K562 (cell line): ENCODE results near the gene GSK3B. TPM values are rescaled to one million over a fixed set of nuclear protein-coding genes. Genes with fewer than 3 reads are reported as not detected.

ENCODE experiments used
- ATAC-seq: fragments of 200-7000 bp; cut with Tn5 transposase; 3 replicates; pipeline ENCODE4 v1.9.1; 2020; ENCODE audit warnings: moderate library complexity
- BruUV-seq: library from RNA; stranded (reverse); fragments of 400-500 nt; replicated peaks from 2 replicates; lab custom pipeline; 2021; lab: Mats Ljungman, UMichigan
- CTCF ChIA-PET: fragments of 300-600 bp; formaldehyde crosslinking; extraction: SDS; loops from one replicate; lab custom pipeline; 2021; ENCODE audit warnings: low intra/inter-chr PET ratio; lab: Yijun Ruan, JAX
- POLR2A ChIA-PET: fragments of 300-600, 350-650 bp; sonication (Branson Sonifier 250); formaldehyde crosslinking; extraction: SDS; loops from one replicate; lab custom pipeline; 2021; ENCODE audit warnings: antibody characterized with exemption, inconsistent platforms; lab: Yijun Ruan, JAX
- DNase-seq, 4 experiments: peaks; one replicate each; pipeline versions ENCODE4 v3.0.0 to v3.0.0-alpha.2; 2011 to 2018; ENCODE audit warnings: low spot score in 3 of 4, mixed read lengths in 3 of 4; ENCODE audit errors: extremely low read depth in 1 of 4
- FAIRE-seq: peaks from 2 replicates; lab custom pipeline; 2011; peaks lifted over from hg19 to GRCh38; lab: Jason Lieb, UNC
- H2AFZ ChIP-seq: 2 replicates; pipeline ENCODE4 v1.6.0; 2011; ENCODE audit warnings: low read depth, low read length, control low read depth, inconsistent platforms
- H3K27ac ChIP-seq: fragments of 200-600 bp; 3 replicates; pipeline ENCODE4 v1.8.0; 2011; ENCODE audit warnings: low read depth, mild to moderate bottlenecking, control low read depth, inconsistent platforms, low read length, moderate library complexity, mixed read lengths; ENCODE audit errors: extremely low read depth
- H3K27me3 ChIP-seq, 2 experiments: fragments of 300-600 bp in 1 of 2; 2 replicates in 1 of 2; 3 replicates in 1 of 2; pipeline versions ENCODE4 v1.6.0 to v1.8.0; 2011; ENCODE audit warnings: inconsistent platforms in 2 of 2, low read length in 2 of 2, mild to moderate bottlenecking in 1 of 2, mixed read lengths in 1 of 2, moderate library complexity in 1 of 2; ENCODE audit not compliant: control insufficient read depth in 2 of 2, insufficient read depth in 2 of 2
- H3K36me3 ChIP-seq: fragments of 300-600 bp; 3 replicates; pipeline ENCODE4 v1.8.0; 2011; ENCODE audit warnings: mild to moderate bottlenecking, low read length, inconsistent platforms; ENCODE audit not compliant: control insufficient read depth, insufficient read depth
- H3K4me1 ChIP-seq, 2 experiments: fragments of 200-600 bp in 1 of 2; replicated peaks in 1 of 2; 2 replicates in 1 of 2; 3 replicates in 1 of 2; pipeline versions ENCODE4 v1.5.1 to v1.8.0; 2011; ENCODE audit warnings: inconsistent platforms in 2 of 2, low read length in 2 of 2, mild to moderate bottlenecking in 1 of 2, mixed read lengths in 1 of 2, moderate library complexity in 1 of 2; ENCODE audit not compliant: control insufficient read depth in 2 of 2, insufficient read depth in 2 of 2
- H3K4me2 ChIP-seq: 2 replicates; pipeline ENCODE4 v1.6.1; 2011; ENCODE audit warnings: low read length, control low read depth, inconsistent platforms, mixed read lengths; ENCODE audit not compliant: insufficient read depth
- H3K4me3 ChIP-seq: fragments of 200-600 bp; sonication (generic), shearing (Covaris generic); 2 replicates; pipeline ENCODE4 v1.5.1; 2016; ENCODE audit warnings: control low read depth, inconsistent platforms
- H3K79me2 ChIP-seq: fragments of 200-600 bp; 3 replicates; pipeline ENCODE4 v1.8.0; 2011; ENCODE audit warnings: low read length, inconsistent platforms; ENCODE audit not compliant: control insufficient read depth, insufficient read depth
- H3K9ac ChIP-seq, 2 experiments: 2 replicates each; pipeline versions ENCODE4 v1.6.0 to v1.6.1; 2011; ENCODE audit warnings: low read depth in 2 of 2, low read length in 2 of 2, control low read depth in 1 of 2, inconsistent platforms in 1 of 2, mild to moderate bottlenecking in 1 of 2, mixed read lengths in 1 of 2; ENCODE audit not compliant: insufficient read depth in 1 of 2
- H3K9me1 ChIP-seq: one replicate; pipeline ENCODE4 v1.6.0; 2011; ENCODE audit warnings: inconsistent platforms, mild to moderate bottlenecking, low read length, moderate library complexity; ENCODE audit not compliant: control insufficient read depth, insufficient read depth
- H3K9me3 ChIP-seq: replicated peaks from 2 replicates; pipeline ENCODE4 v1.5.1; 2011; ENCODE audit warnings: low read depth, low read length, inconsistent platforms; ENCODE audit not compliant: control insufficient read depth, insufficient read depth
- H4K20me1 ChIP-seq: replicated peaks from 2 replicates; pipeline ENCODE4 v1.6.1; 2011; ENCODE audit warnings: low read length, inconsistent platforms, mixed read lengths; ENCODE audit not compliant: control insufficient read depth, insufficient read depth
- C11orf30 ChIP-seq: fragments of 450-650 bp; IDR thresholded peaks from 2 replicates; pipeline ENCODE4 v1.6.1; 2016; ENCODE audit warnings: low read depth, mild to moderate bottlenecking
- CC2D1A ChIP-seq: fragments of 450-650 bp; IDR thresholded peaks from 2 replicates; pipeline ENCODE4 v1.6.1; 2017; ENCODE audit warnings: mild to moderate bottlenecking
- KLF10 ChIP-seq: fragments of 250-450 bp; sonication (Bioruptor Pico); IDR thresholded peaks from 2 replicates; pipeline ENCODE4 v1.6.1; 2021; ENCODE audit warnings: matching md5 sums
- MTA3 ChIP-seq: fragments of 450-650 bp; formaldehyde crosslinking; IDR thresholded peaks from 2 replicates; pipeline ENCODE4 v1.6.1; 2017; ENCODE audit warnings: mild to moderate bottlenecking, borderline replicate concordance
- NFE2 ChIP-seq: IDR thresholded peaks from 2 replicates; pipeline ENCODE4 v1.6.1; 2014; ENCODE audit warnings: antibody characterized with exemption, low read depth
- NR1H2 ChIP-seq: sonication (generic); formaldehyde crosslinking; IDR thresholded peaks from 2 replicates; pipeline ENCODE4 v1.4.0; 2020; ENCODE audit warnings: mild to moderate bottlenecking, missing genetic modification reagents
- RAD51 ChIP-seq: fragments of 450-650 bp; IDR thresholded peaks from 2 replicates; pipeline ENCODE4 v1.7.1; 2016; ENCODE audit warnings: low read depth, mild to moderate bottlenecking, borderline replicate concordance
- TCF7 ChIP-seq: sonication (generic); IDR thresholded peaks from 2 replicates; pipeline ENCODE4 v1.6.1; 2016; ENCODE audit warnings: antibody characterized with exemption, borderline replicate concordance
- ZNF263 ChIP-seq: sonication (generic); formaldehyde crosslinking; IDR thresholded peaks from 2 replicates; pipeline ENCODE4 v1.8.0; 2022; ENCODE audit warnings: mild to moderate bottlenecking, missing genetic modification reagents, borderline replicate concordance
- ZNF316 ChIP-seq: fragments of 450-650 bp; IDR thresholded peaks from 2 replicates; pipeline ENCODE4 v1.6.1; 2016
- ZNF699 ChIP-seq: fragments of 250-450 bp; sonication (Bioruptor Pico); IDR thresholded peaks from 2 replicates; pipeline ENCODE4 v1.8.0; 2021; ENCODE audit warnings: mild to moderate bottlenecking, moderate library complexity; ENCODE audit not compliant: insufficient replicate concordance
- WGBS: fragments of 100-300 bp; shearing (Covaris generic); methylation state at CpG from one replicate; pipeline ENCODE4 v1.1.6; 2016; ENCODE audit warnings: low coverage, mixed read lengths; ENCODE audit not compliant: insufficient coverage; ENCODE audit errors: missing lambda C conversion rate; 5-methylcytosine and 5-hydroxymethylcytosine counted together
- in situ Hi-C: fragments of 300-500 bp; cut with MboI; formaldehyde crosslinking; loops from 4 replicates; pipeline ENCODE4 v1.15.0; 2018; ENCODE audit warnings: inconsistent platforms, mixed read lengths
- intact Hi-C: fragments of 100-400 bp; cut with micrococcal nuclease; formaldehyde crosslinking; loops from 2 replicates; pipeline ENCODE4 v1.14.2; 2022
- polyA plus RNA-seq, 8 experiments: library from polyadenylated mRNA; depleted of rRNA in 4 of 8; stranded (reverse) in 5 of 8; unstranded in 3 of 8; fragments of >200 nt; fragmentation: Nextera tagmentation in 2 of 8; fragmentation: Illumina TruSeq in 1 of 8; extraction: Ambion mirVana in 2 of 8; extraction: Trizol in 1 of 8; gene quantifications; 2 replicates each; pipeline versions ENCODE4 v1.2.1 to v1.2.3, GENCODE V29; 2011 to 2014; ENCODE audit warnings: inconsistent platforms in 1 of 8, missing spikeins in 1 of 8
- total RNA-seq, 7 experiments: library from RNA; depleted of rRNA in 6 of 7; stranded (reverse); fragments of >200 nt in 6 of 7; fragmentation: Illumina TruSeq in 2 of 7; extraction: Trizol in 2 of 7; gene quantifications; 2 replicates each; pipeline versions ENCODE4 v1.2.1 to v1.2.3, GENCODE V29; 2011 to 2021; ENCODE audit warnings: low replicate concordance in 1 of 7
- TF ChIP-seq, protein P1 (sequence below): conservative IDR thresholded peaks from 2 replicates; pipeline ENCODE4 v1.6.1; 2011; ENCODE audit warnings: low read depth, mild to moderate bottlenecking, low read length; ENCODE audit not compliant: control insufficient read depth
- TF ChIP-seq, protein P2 (sequence below), 2 experiments: fragments of 450-650 bp; IDR thresholded peaks; 2 replicates each; pipeline ENCODE4 v1.6.1; 2016; ENCODE audit warnings: mild to moderate bottlenecking in 2 of 2, borderline replicate concordance in 1 of 2, low read depth in 1 of 2, moderate library complexity in 1 of 2

The GSK3B gene
- total and polyA plus RNA-seq, 9 of the 15 experiments (the other 6 are each of a cell fraction or from before 2014, with no cell fraction given) = 4.7 to 25.0 (median 18.7) TPM

DNA sequence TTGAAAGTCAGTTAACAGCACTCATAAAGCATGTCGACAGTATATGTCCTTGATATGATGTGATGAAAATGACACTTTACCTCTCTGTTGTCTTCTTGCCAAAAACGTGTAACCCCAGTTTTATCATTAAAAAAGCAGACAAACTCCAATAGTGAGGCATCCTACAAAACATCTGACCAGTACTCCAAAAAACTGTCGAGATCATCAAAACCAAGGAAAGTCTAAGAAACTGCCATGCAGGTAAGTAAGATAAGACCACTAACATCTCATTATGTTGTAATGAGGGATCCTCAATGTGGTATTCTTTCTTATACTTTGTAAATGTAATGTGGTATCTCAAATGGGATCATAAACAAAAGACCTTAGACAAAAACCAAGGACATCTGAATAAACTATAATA is 160.0 kb downstream of the GSK3B start (continued):
- TF ChIP-seq ZNF263 (CRISPR knock-in tag) = no peak
- TF ChIP-seq C11orf30 = peak; percentile 39; the same call in 1 of the 2 replicates
- peak; percentile 57; the same call in 1 of the 2 replicates for TF ChIP-seq ZNF316
- TF ChIP-seq CC2D1A = no peak

DNA sequence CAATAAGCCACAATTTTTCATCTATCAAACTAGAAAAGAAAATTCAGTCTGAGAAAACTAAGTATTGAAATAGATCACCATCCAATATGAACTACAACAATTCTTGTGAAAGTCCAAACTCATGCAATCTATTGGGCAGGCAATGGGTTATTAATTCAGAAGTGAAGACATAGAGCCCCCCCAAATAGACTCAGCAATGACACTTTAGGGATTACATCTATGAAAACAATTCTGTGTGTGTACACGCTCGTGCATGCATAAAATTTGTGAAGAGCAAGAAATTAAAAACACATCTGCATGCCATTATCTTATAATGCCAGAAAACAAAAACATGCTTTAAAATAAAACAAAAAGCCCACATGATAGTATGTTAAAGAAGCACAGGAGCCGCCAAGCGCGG is 161.0 kb downstream of the GSK3B start:
- Histone ChIP-seq H3K9me1 (no peaks in the 10 kb centered on the region), H3K4me2 (no peak overlapping the region), H2AFZ (no peak overlapping the region), H3K4me1 (peaks cover 0 to 3% of the 10 kb centered on the region in 2 experiments; a peak in 2 of 5 replicates), H3K27ac (no peak overlapping the region), H3K79me2 (peaks cover 14% of the 10 kb centered on the region), H3K4me3 (no peak overlapping the region), H4K20me1 (peaks cover 5% of the 10 kb centered on the region; the same call in 1 of the 2 replicates), H3K9me3 (no peaks in the 10 kb centered on the region), H3K9ac (no peak overlapping the region), H3K36me3 (no peaks in the 10 kb centered on the region), H3K27me3 (no peaks in the 10 kb centered on the region)
- ATAC-seq = no peak
- intact Hi-C loops = loop anchor here (10.0 kb wide), 1 partner anchor 162 kb away; the partner anchor contains the start of gene GSK3B
- ChIA-PET CTCF (no interaction called here), POLR2A (no interaction called here)
- BruUV-seq = no TSS peak
- no peak for DNase-seq
- in situ Hi-C loops = no loop called here
- no peak for FAIRE-seq
- WGBS = 100% methylated on average over 5 of the region's 5 CpGs
- TF ChIP-seq, protein P1, sequence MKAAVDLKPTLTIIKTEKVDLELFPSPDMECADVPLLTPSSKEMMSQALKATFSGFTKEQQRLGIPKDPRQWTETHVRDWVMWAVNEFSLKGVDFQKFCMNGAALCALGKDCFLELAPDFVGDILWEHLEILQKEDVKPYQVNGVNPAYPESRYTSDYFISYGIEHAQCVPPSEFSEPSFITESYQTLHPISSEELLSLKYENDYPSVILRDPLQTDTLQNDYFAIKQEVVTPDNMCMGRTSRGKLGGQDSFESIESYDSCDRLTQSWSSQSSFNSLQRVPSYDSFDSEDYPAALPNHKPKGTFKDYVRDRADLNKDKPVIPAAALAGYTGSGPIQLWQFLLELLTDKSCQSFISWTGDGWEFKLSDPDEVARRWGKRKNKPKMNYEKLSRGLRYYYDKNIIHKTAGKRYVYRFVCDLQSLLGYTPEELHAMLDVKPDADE = no peak
- TF ChIP-seq MTA3 (no peak), RAD51 (no peak), TCF7 (no peak), KLF10 (no peak), NR1H2 (CRISPR knock-in tag) (no peak), ZNF699 (CRISPR knock-in tag) (no peak), NFE2 (no peak)
- TF ChIP-seq, protein P2, sequence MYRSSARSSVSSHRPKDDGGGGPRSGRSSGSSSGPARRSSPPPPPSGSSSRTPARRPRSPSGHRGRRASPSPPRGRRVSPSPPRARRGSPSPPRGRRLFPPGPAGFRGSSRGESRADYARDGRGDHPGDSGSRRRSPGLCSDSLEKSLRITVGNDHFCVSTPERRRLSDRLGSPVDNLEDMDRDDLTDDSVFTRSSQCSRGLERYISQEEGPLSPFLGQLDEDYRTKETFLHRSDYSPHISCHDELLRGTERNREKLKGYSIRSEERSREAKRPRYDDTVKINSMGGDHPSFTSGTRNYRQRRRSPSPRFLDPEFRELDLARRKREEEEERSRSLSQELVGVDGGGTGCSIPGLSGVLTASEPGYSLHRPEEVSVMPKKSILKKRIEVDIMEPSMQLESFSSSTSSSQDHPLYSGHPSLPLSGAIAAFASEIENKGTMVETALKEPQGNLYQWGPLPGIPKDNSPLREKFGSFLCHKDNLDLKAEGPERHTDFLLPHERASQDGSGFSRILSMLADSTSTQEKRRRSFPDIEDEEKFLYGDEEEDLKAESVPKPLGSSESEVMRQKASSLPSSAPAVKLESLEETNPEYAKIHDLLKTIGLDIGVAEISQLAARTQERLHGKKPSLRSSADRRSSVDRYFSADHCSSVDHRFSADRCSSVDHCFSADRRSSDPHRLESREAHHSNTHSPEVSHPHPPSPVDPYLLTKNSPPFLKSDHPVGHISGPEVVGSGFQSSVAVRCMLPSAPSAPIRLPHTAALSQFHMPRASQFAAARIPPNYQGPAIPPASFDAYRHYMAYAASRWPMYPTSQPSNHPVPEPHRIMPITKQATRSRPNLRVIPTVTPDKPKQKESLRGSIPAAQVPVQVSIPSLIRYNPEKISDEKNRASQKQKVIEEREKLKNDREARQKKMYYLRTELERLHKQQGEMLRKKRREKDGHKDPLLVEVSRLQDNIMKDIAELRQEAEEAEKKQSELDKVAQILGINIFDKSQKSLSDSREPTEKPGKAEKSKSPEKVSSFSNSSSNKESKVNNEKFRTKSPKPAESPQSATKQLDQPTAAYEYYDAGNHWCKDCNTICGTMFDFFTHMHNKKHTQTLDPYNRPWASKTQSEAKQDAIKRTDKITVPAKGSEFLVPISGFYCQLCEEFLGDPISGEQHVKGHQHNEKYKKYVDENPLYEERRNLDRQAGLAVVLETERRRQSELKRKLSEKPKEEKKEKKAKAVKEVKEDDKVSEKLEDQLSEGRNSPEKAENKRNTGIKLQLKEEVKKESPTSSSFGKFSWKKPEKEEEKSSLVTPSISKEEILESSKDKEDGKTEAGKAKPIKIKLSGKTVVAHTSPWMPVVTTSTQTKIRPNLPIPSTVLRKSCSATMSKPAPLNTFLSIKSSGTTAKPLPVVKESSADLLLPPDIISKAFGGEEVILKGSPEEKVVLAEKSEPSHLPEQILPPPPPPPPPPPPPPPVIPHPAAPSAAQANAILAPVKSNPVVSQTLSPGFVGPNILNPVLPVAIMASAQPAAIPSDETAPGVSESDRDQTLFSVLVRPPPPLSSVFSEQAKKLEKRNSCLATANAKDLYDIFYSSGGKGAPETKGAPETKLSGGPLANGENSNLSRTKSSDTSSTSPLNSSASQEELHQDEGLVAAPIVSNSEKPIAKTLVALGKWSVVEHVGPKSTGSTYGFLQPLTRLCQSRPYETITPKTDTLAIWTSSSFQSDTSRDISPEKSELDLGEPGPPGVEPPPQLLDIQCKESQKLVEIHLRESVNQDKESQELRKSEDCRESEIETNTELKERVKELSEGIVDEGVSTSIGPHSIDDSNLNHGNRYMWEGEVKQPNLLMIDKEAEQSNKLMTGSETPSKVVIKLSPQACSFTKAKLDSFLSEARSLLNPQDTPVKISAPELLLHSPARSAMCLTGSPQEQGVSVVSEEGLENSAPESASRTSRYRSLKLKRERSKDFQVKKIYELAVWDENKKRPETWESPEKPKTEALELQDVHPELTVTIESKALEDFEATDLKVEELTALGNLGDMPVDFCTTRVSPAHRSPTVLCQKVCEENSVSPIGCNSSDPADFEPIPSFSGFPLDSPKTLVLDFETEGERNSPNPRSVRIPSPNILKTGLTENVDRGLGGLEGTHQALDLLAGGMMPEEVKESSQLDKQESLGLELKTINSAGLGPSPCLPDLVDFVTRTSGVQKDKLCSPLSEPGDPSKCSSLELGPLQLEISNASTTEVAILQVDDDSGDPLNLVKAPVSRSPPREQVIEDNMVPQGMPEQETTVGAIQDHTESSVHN (IDR thresholded peaks at IDR 0.05; ENCODE audit: borderline replicate concordance in 1 of 2, low read depth in 1 of 2) = no peak
